Measurements from ENCODE around the gene WFIKKN1.
A peak's percentile ranks its signal among the peaks of the same experiment; 100 is the strongest.
"Not testable (repeated sequence)": the region's sequence is repeated elsewhere in the genome, so short reads cannot be mapped to it uniquely, and the experiment has no call there.

The WFIKKN1 gene

GRCh38 chr16:591892-592517 is 38.8 kb upstream of the WFIKKN1 start:
- Mint-ChIP-seq H3K9me3 (no peaks in the 10 kb centered on the region), H3K27ac (peak overlapping the region in 1 of 2 donors; percentile 36), H3K4me1 (peaks cover 63% of the 10 kb centered on the region), H3K4me3 (peak overlapping the region in 1 of 2 donors; percentile 14), H3K27me3 (no peaks in the 10 kb centered on the region)
- DNase-seq (peak in 1 of 2 donors; percentile 9), ATAC-seq (no peak)

GRCh38 chr16:592518-593306 is 38.1 kb upstream of the WFIKKN1 start:
- peaks cover 57% of the 10 kb centered on the region for H3K4me1 Mint-ChIP-seq
- no peak for ATAC-seq
- DNase-seq = no peak

GRCh38 chr16:593406-593805 is 37.4 kb upstream of the WFIKKN1 start:
- H3K9me3 Mint-ChIP-seq = no peaks in the 10 kb centered on the region
- no peaks in the 10 kb centered on the region for H3K27me3 Mint-ChIP-seq
- no peak overlapping the region for H3K4me3 Mint-ChIP-seq
- DNase-seq (no peak), ATAC-seq (no peak)
- H3K4me1 Mint-ChIP-seq = peaks cover 57% of the 10 kb centered on the region
- no peak overlapping the region for H3K27ac Mint-ChIP-seq

More at GRCh38 chr16:592518-593306, 38.1 kb upstream of the WFIKKN1 start:
- no peak overlapping the region for H3K4me3 Mint-ChIP-seq
- H3K27ac Mint-ChIP-seq = no peak overlapping the region
- H3K9me3 Mint-ChIP-seq = no peaks in the 10 kb centered on the region
- H3K27me3 Mint-ChIP-seq = no peaks in the 10 kb centered on the region

GRCh38 chr16:593807-594206 is 37.0 kb upstream of the WFIKKN1 start:
- no peaks in the 10 kb centered on the region for H3K27me3 Mint-ChIP-seq
- no peak for DNase-seq
- no peaks in the 10 kb centered on the region for H3K9me3 Mint-ChIP-seq
- ATAC-seq = no peak
- peaks cover 57% of the 10 kb centered on the region for H3K4me1 Mint-ChIP-seq
- no peak overlapping the region for H3K27ac Mint-ChIP-seq
- no peak overlapping the region for H3K4me3 Mint-ChIP-seq

GRCh38 chr16:595094-595528 is 35.7 kb upstream of the WFIKKN1 start:
- H3K4me1 Mint-ChIP-seq = peaks cover 57% of the 10 kb centered on the region
- H3K9me3 Mint-ChIP-seq = no peaks in the 10 kb centered on the region
- ATAC-seq = no peak
- H3K27ac Mint-ChIP-seq = no peak overlapping the region
- H3K27me3 Mint-ChIP-seq = no peaks in the 10 kb centered on the region
- H3K4me3 Mint-ChIP-seq = peak overlapping the region in 1 of 2 donors; percentile 31
- no peak for DNase-seq

- Mint-ChIP-seq H3K4me3 (no peak overlapping the region), H3K27me3 (no peaks in the 10 kb centered on the region), H3K4me1 (peaks cover 53% of the 10 kb centered on the region), H3K9me3 (no peaks in the 10 kb centered on the region), H3K27ac (no peak overlapping the region)
- DNase-seq (no peak), ATAC-seq (no peak)
Measured at GRCh38 chr16:595942-596735, 34.6 kb upstream of the WFIKKN1 start.

- H3K27ac Mint-ChIP-seq = no peak overlapping the region
- H3K4me3 Mint-ChIP-seq = no peak overlapping the region
- DNase-seq = no peak
- H3K27me3 Mint-ChIP-seq = no peaks in the 10 kb centered on the region
- H3K9me3 Mint-ChIP-seq = no peaks in the 10 kb centered on the region
- H3K4me1 Mint-ChIP-seq = peaks cover 48% of the 10 kb centered on the region
- ATAC-seq = no peak
Measured at GRCh38 chr16:596736-597060, 34.1 kb upstream of the WFIKKN1 start.

- H3K27me3 Mint-ChIP-seq, DNase-seq, ATAC-seq, H3K27ac Mint-ChIP-seq, H3K4me3 Mint-ChIP-seq, H3K9me3 Mint-ChIP-seq: not testable (repeated sequence)
- peaks cover 41% of the 10 kb centered on the region for H3K4me1 Mint-ChIP-seq
Measured at GRCh38 chr16:597655-598054, 33.1 kb upstream of the WFIKKN1 start.

GRCh38 chr16:598823-599739 is 31.7 kb upstream of the WFIKKN1 start:
- H3K27me3 Mint-ChIP-seq = no peaks in the 10 kb centered on the region
- H3K4me3 Mint-ChIP-seq = no peak overlapping the region
- no peak for DNase-seq
- H3K27ac Mint-ChIP-seq = no peak overlapping the region
- H3K9me3 Mint-ChIP-seq = no peaks in the 10 kb centered on the region
- no peak for ATAC-seq
- H3K4me1 Mint-ChIP-seq = peaks cover 39% of the 10 kb centered on the region

GRCh38 chr16:600781-601180 is 30.0 kb upstream of the WFIKKN1 start:
- Mint-ChIP-seq H3K27me3 (no peaks in the 10 kb centered on the region), H3K27ac (no peak overlapping the region), H3K9me3 (no peaks in the 10 kb centered on the region), H3K4me1 (peaks cover 24% of the 10 kb centered on the region), H3K4me3 (peak overlapping the region in 1 of 2 donors; percentile 29)
- ATAC-seq = no peak
- no peak for DNase-seq

- DNase-seq = no peak
- Mint-ChIP-seq H3K27ac (no peak overlapping the region), H3K9me3 (no peaks in the 10 kb centered on the region), H3K4me3 (peak overlapping the region in 1 of 2 donors; percentile 10), H3K4me1 (peaks cover 34% of the 10 kb centered on the region), H3K27me3 (no peaks in the 10 kb centered on the region)
- ATAC-seq = no peak
Measured at GRCh38 chr16:603933-604332, 26.9 kb upstream of the WFIKKN1 start.

GRCh38 chr16:606656-607307 is 24.0 kb upstream of the WFIKKN1 start:
- DNase-seq = no peak
- peaks cover 36% of the 10 kb centered on the region for H3K4me1 Mint-ChIP-seq
- no peaks in the 10 kb centered on the region for H3K27me3 Mint-ChIP-seq
- peak overlapping the region in 1 of 2 donors; percentile 54 for H3K27ac Mint-ChIP-seq
- H3K4me3 Mint-ChIP-seq = no peak overlapping the region
- ATAC-seq = no peak
- H3K9me3 Mint-ChIP-seq = no peaks in the 10 kb centered on the region

- Mint-ChIP-seq H3K27me3 (no peaks in the 10 kb centered on the region), H3K4me3 (peak overlapping the region in 1 of 2 donors; percentile 8), H3K4me1 (peaks cover 30% of the 10 kb centered on the region), H3K27ac (no peak overlapping the region), H3K9me3 (no peaks in the 10 kb centered on the region)
- DNase-seq (peak in 1 of 2 donors; percentile 62), ATAC-seq (peak; percentile 94)
Measured at GRCh38 chr16:608019-608418, 22.8 kb upstream of the WFIKKN1 start.

- Mint-ChIP-seq H3K9me3 (no peaks in the 10 kb centered on the region), H3K4me3 (no peak overlapping the region), H3K4me1 (peaks cover 21% of the 10 kb centered on the region), H3K27me3 (no peaks in the 10 kb centered on the region), H3K27ac (no peak overlapping the region)
- ATAC-seq = no peak
- no peak for DNase-seq
Measured at GRCh38 chr16:609316-609715, 21.5 kb upstream of the WFIKKN1 start.

Measured in stimulated activated naive CD8-positive, alpha-beta T cell treated with anti-CD3 and anti-CD28 coated beads, Interleukin-15, amount 100 ng/mL, for 72 hours (primary cell).